H9 (cell line): ENCODE results near the gene GEMIN4. TPM values are rescaled to one million over a fixed set of nuclear protein-coding genes. Genes with fewer than 3 reads are reported as not detected.

ENCODE experiments used
- DNase-seq: peaks from one replicate; pipeline ENCODE4 v3.0.0-alpha.2; 2017
- H2AFZ ChIP-seq: one replicate; pipeline ENCODE4 v1.6.1; 2013; ENCODE audit warnings: mild to moderate bottlenecking, low read length, control low read depth, moderate library complexity
- H2AK5ac ChIP-seq: 2 replicates; pipeline ENCODE4 v1.6.1; 2013; ENCODE audit warnings: low read length, control low read depth, mixed read lengths; ENCODE audit not compliant: insufficient read length
- H2BK120ac ChIP-seq: one replicate; pipeline ENCODE4 v1.6.1; 2013; ENCODE audit warnings: low read depth, mild to moderate bottlenecking, low read length, control low read depth, inconsistent platforms; ENCODE audit not compliant: poor library complexity, severe bottlenecking
- H2BK12ac ChIP-seq: 2 replicates; pipeline ENCODE4 v1.6.1; 2013; ENCODE audit warnings: low read length, control low read depth, mixed read lengths, low read depth; ENCODE audit not compliant: insufficient read length
- H2BK15ac ChIP-seq: 2 replicates; pipeline ENCODE4 v1.6.1; 2013; ENCODE audit warnings: low read depth, low read length, control low read depth
- H2BK20ac ChIP-seq: one replicate; pipeline ENCODE4 v1.6.1; 2013; ENCODE audit warnings: low read depth, mild to moderate bottlenecking, low read length, control low read depth, inconsistent platforms; ENCODE audit not compliant: poor library complexity, severe bottlenecking
- H2BK5ac ChIP-seq: 2 replicates; pipeline ENCODE4 v1.6.1; 2013; ENCODE audit warnings: low read length, control low read depth, mixed read lengths; ENCODE audit not compliant: insufficient read length
- H3K14ac ChIP-seq: 2 replicates; pipeline ENCODE4 v1.6.1; 2013; ENCODE audit warnings: low read length, control low read depth; ENCODE audit not compliant: insufficient read depth
- H3K18ac ChIP-seq: 2 replicates; pipeline ENCODE4 v1.6.1; 2013; ENCODE audit warnings: low read depth, mild to moderate bottlenecking, mixed read lengths, low read length, control low read depth; ENCODE audit not compliant: insufficient read length
- H3K23ac ChIP-seq: 2 replicates; pipeline ENCODE4 v1.6.1; 2013; ENCODE audit warnings: low read length, control low read depth, mixed read lengths, low read depth; ENCODE audit not compliant: insufficient read length
- H3K23me2 ChIP-seq: 2 replicates; pipeline ENCODE4 v1.6.1; 2013; ENCODE audit warnings: low read depth, mild to moderate bottlenecking, mixed read lengths, low read length, control low read depth; ENCODE audit not compliant: insufficient read length, poor library complexity, severe bottlenecking
- H3K27ac ChIP-seq: 2 replicates; pipeline ENCODE4 v1.5.1; 2013; ENCODE audit warnings: low read length, control low read depth, mixed read lengths, low read depth; ENCODE audit not compliant: insufficient read length
- H3K27me3 ChIP-seq: 2 replicates; pipeline ENCODE4 v1.6.1; 2013; ENCODE audit warnings: low read length, control low read depth, inconsistent platforms; ENCODE audit not compliant: insufficient read depth
- H3K4ac ChIP-seq: 2 replicates; pipeline ENCODE4 v1.6.1; 2013; ENCODE audit warnings: low read depth, mild to moderate bottlenecking, control low read depth, inconsistent platforms, low read length, moderate library complexity
- H3K4me1 ChIP-seq: 2 replicates; pipeline ENCODE4 v1.6.1; 2013; ENCODE audit warnings: low read length, control low read depth, inconsistent platforms; ENCODE audit not compliant: insufficient read depth
- H3K4me2 ChIP-seq: 2 replicates; pipeline ENCODE4 v1.6.1; 2013; ENCODE audit warnings: low read length, control low read depth, mixed read lengths; ENCODE audit not compliant: insufficient read length, insufficient read depth
- H3K56ac ChIP-seq: 2 replicates; pipeline ENCODE4 v1.6.1; 2013; ENCODE audit warnings: low read depth, mild to moderate bottlenecking, mixed read lengths, low read length, control low read depth; ENCODE audit not compliant: insufficient read length
- H3K79me1 ChIP-seq: 2 replicates; pipeline ENCODE4 v1.6.1; 2013; ENCODE audit warnings: low read depth, mild to moderate bottlenecking, moderate library complexity, low read length, control low read depth, inconsistent platforms; ENCODE audit not compliant: insufficient read depth, poor library complexity, severe bottlenecking
- H3K79me2 ChIP-seq: 2 replicates; pipeline ENCODE4 v1.6.1; 2013; ENCODE audit warnings: low read length, control low read depth, inconsistent platforms; ENCODE audit not compliant: insufficient read depth
- H3K9ac ChIP-seq: 2 replicates; pipeline ENCODE4 v1.6.1; 2013; ENCODE audit warnings: low read length, control low read depth, mixed read lengths; ENCODE audit not compliant: insufficient read length; ENCODE audit errors: extremely low read depth
- H3K9me3 ChIP-seq: one replicate; pipeline ENCODE4 v1.6.1; 2013; ENCODE audit warnings: low read depth, low read length, inconsistent platforms; ENCODE audit not compliant: control insufficient read depth
- H3T11ph ChIP-seq: one replicate; pipeline ENCODE4 v1.6.1; 2013; ENCODE audit warnings: mild to moderate bottlenecking, low read length, control low read depth, inconsistent platforms
- H4K20me1 ChIP-seq: one replicate; pipeline ENCODE4 v1.6.1; 2013; ENCODE audit not compliant: control insufficient read depth, insufficient read length, insufficient read depth
- H4K5ac ChIP-seq: 2 replicates; pipeline ENCODE4 v1.6.1; 2013; ENCODE audit warnings: low read depth, mild to moderate bottlenecking, mixed read lengths, low read length, control low read depth; ENCODE audit not compliant: insufficient read length
- H4K8ac ChIP-seq: replicated peaks from 2 replicates; pipeline ENCODE4 v1.6.1; 2013; ENCODE audit warnings: low read length, control low read depth, mixed read lengths, low read depth; ENCODE audit not compliant: insufficient read length
- H4K91ac ChIP-seq: 2 replicates; pipeline ENCODE4 v1.6.1; 2013; ENCODE audit warnings: low read depth, mild to moderate bottlenecking, moderate library complexity, mixed read lengths, low read length, control low read depth; ENCODE audit not compliant: insufficient read length
- H3K27ac Mint-ChIP-seq, 3 experiments: 2 replicates in 2 of 3; 3 replicates in 1 of 3; pipeline ENCODE4 v1.8.0; 2020 to 2021; ENCODE audit warnings: mixed read lengths in 3 of 3, mild to moderate bottlenecking in 1 of 3, moderate library complexity in 1 of 3
- H3K27me3 Mint-ChIP-seq: 2 replicates; pipeline ENCODE4 v1.8.0; 2021; ENCODE audit warnings: low read depth, mild to moderate bottlenecking, moderate library complexity, mixed read lengths
- H3K36me3 Mint-ChIP-seq, 3 experiments: 2 replicates in 2 of 3; 3 replicates in 1 of 3; pipeline ENCODE4 v1.8.0; 2020 to 2021; ENCODE audit warnings: low read depth in 3 of 3, mixed read lengths in 3 of 3; ENCODE audit not compliant: insufficient read depth in 1 of 3
- H3K4me1 Mint-ChIP-seq, 2 experiments: 2 replicates each; pipeline ENCODE4 v1.8.0; 2020; ENCODE audit warnings: mixed read lengths in 2 of 2
- H3K4me3 Mint-ChIP-seq, 2 experiments: 2 replicates in 1 of 2; 3 replicates in 1 of 2; pipeline ENCODE4 v1.8.0; 2020 to 2021; ENCODE audit warnings: mild to moderate bottlenecking in 2 of 2, mixed read lengths in 2 of 2, moderate library complexity in 1 of 2
- H3K9me3 Mint-ChIP-seq, 2 experiments: 2 replicates in 1 of 2; 3 replicates in 1 of 2; pipeline ENCODE4 v1.8.0; 2020; ENCODE audit warnings: mild to moderate bottlenecking in 2 of 2, mixed read lengths in 2 of 2, moderate library complexity in 1 of 2
- WGBS: extraction: QIAGEN DNeasy Blood & Tissue Kit; methylation state at CpG from one replicate; pipeline ENCODE4 v1.1.7; 2013; ENCODE audit warnings: missing lambda C conversion rate, low lambda C conversion rate, mixed read lengths; ENCODE audit not compliant: insufficient read length; ENCODE audit errors: extremely low coverage; 5-methylcytosine and 5-hydroxymethylcytosine counted together
- total RNA-seq: library from RNA; stranded (reverse); gene quantifications from 2 replicates; pipeline ENCODE4 v1.2.1, GENCODE V29; 2021
- TF ChIP-seq, protein P1 (sequence below): fragments of 200-600 bp; sonication (generic); conservative IDR thresholded peaks from 3 replicates; pipeline ENCODE4 v1.8.0; 2021; ENCODE audit warnings: antibody characterized with exemption, mild to moderate bottlenecking

GEMIN4 gene
- total RNA-seq, 1 experiment from 2014 or later: 56.8 TPM

DNA sequence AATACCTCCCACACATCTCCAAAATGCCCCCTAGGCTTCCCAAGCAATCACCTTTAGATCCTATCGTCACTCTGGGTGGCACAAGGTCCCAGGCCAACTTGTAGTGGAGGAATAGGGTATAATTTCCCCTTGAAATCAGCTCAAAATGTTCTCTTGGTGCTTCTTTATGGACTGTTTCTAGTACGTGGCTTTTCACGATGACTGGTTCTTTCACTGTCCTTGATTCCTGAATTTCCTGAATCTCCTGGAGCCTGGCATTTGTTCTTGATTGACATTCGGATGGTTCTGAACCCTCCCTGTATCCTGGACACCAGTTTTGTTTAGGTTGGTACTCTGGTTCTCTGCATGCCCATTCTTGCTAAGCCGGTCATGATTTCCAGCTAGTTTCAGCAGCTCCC lies 30.5 kb downstream of the GEMIN4 start:
- H2BK15ac ChIP-seq: no peak overlapping the region
- H4K8ac ChIP-seq: no peak overlapping the region
- H3K4ac ChIP-seq: no peak overlapping the region
- H3K27ac ChIP-seq: no peak overlapping the region
- 0 out of 7 replicates have a peak overlapping the region, but pooled peaks of 1 of the 3 experiments have one; percentile 29 for H3K27ac Mint-ChIP-seq
- no peak for DNase-seq
- no peak overlapping the region for H2BK5ac ChIP-seq
- no peak overlapping the region for H2AK5ac ChIP-seq
- H2BK12ac ChIP-seq: no peak overlapping the region
- H3K9ac ChIP-seq: no peak overlapping the region
- peaks cover 6 to 10% of the 10 kb centered on the region in 2 experiments for H3K4me1 Mint-ChIP-seq
- H3K27me3 ChIP-seq: no peaks in the 10 kb centered on the region
- WGBS: no CpG with 5 or more reads among the region's 5 CpGs
- no peak overlapping the region for H3K23ac ChIP-seq
- H4K91ac ChIP-seq: no peak overlapping the region
- H3K18ac ChIP-seq: no peak overlapping the region
- no peaks in the 10 kb centered on the region; the same call in 1 of the 2 replicates for H3K27me3 Mint-ChIP-seq
- H3K4me2 ChIP-seq: no peak overlapping the region
- H2AFZ ChIP-seq: no peak overlapping the region
- no peaks in the 10 kb centered on the region; the same call in 1 of the 2 replicates for H3K4me1 ChIP-seq
- no peaks in the 10 kb centered on the region for H3K79me2 ChIP-seq
- H3K23me2 ChIP-seq: no peaks in the 10 kb centered on the region
- H3K36me3 Mint-ChIP-seq: no peaks in the 10 kb centered on the region
- no peaks in the 10 kb centered on the region for H3K79me1 ChIP-seq
- no peaks in the 10 kb centered on the region for H3K9me3 Mint-ChIP-seq
- no peaks in the 10 kb centered on the region for H4K20me1 ChIP-seq
- H3K14ac ChIP-seq: no peak overlapping the region
- H3K9me3 ChIP-seq: no peaks in the 10 kb centered on the region
- no peak overlapping the region for H2BK120ac ChIP-seq
- no peak overlapping the region for H2BK20ac ChIP-seq
- no peak overlapping the region for H4K5ac ChIP-seq
- TF ChIP-seq, protein P1, sequence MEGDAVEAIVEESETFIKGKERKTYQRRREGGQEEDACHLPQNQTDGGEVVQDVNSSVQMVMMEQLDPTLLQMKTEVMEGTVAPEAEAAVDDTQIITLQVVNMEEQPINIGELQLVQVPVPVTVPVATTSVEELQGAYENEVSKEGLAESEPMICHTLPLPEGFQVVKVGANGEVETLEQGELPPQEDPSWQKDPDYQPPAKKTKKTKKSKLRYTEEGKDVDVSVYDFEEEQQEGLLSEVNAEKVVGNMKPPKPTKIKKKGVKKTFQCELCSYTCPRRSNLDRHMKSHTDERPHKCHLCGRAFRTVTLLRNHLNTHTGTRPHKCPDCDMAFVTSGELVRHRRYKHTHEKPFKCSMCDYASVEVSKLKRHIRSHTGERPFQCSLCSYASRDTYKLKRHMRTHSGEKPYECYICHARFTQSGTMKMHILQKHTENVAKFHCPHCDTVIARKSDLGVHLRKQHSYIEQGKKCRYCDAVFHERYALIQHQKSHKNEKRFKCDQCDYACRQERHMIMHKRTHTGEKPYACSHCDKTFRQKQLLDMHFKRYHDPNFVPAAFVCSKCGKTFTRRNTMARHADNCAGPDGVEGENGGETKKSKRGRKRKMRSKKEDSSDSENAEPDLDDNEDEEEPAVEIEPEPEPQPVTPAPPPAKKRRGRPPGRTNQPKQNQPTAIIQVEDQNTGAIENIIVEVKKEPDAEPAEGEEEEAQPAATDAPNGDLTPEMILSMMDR: no peak
- H3K4me3 Mint-ChIP-seq: no peak overlapping the region
- H3T11ph ChIP-seq: no peak overlapping the region
- H3K56ac ChIP-seq: no peak overlapping the region
